ENCODE results near the gene C7orf33. TPM values are rescaled to one million over a fixed set of nuclear protein-coding genes. Genes with fewer than 3 reads are reported as not detected.
"Not testable (repeated sequence)": the region's sequence is repeated elsewhere in the genome, so short reads cannot be mapped to it uniquely, and the experiment has no call there.

The C7orf33 gene
- total RNA-seq, 1 donor = not detected

DNA sequence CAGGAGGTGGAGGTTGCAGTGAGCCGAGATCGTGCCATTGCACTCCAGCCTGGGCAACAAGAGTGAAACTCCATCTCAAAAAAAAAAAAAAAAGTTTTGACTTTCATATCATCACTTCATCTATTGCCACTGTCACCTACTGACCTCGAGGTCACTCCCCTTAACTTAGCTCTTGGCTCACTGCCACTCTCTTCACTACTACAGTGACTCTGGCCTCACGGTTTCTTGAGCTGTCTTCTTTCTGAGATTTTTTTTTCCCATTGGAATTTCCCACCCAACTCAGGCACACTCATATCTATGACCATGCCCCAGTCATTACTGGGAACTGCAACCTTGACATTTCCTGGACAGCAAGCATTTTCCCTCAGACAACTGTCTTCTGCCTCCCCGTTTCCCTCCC lies 42.6 kb upstream of the C7orf33 start:
- TF ChIP-seq, protein P1, sequence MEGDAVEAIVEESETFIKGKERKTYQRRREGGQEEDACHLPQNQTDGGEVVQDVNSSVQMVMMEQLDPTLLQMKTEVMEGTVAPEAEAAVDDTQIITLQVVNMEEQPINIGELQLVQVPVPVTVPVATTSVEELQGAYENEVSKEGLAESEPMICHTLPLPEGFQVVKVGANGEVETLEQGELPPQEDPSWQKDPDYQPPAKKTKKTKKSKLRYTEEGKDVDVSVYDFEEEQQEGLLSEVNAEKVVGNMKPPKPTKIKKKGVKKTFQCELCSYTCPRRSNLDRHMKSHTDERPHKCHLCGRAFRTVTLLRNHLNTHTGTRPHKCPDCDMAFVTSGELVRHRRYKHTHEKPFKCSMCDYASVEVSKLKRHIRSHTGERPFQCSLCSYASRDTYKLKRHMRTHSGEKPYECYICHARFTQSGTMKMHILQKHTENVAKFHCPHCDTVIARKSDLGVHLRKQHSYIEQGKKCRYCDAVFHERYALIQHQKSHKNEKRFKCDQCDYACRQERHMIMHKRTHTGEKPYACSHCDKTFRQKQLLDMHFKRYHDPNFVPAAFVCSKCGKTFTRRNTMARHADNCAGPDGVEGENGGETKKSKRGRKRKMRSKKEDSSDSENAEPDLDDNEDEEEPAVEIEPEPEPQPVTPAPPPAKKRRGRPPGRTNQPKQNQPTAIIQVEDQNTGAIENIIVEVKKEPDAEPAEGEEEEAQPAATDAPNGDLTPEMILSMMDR (IDR thresholded peaks at IDR 0.05; ENCODE audit: insufficient read depth, low read length) = no peak
- no peak for DNase-seq (ENCODE audit: low read depth)
- no peak overlapping the region for H3K4me3 ChIP-seq (ENCODE audit: low read depth, low read length)

DNA sequence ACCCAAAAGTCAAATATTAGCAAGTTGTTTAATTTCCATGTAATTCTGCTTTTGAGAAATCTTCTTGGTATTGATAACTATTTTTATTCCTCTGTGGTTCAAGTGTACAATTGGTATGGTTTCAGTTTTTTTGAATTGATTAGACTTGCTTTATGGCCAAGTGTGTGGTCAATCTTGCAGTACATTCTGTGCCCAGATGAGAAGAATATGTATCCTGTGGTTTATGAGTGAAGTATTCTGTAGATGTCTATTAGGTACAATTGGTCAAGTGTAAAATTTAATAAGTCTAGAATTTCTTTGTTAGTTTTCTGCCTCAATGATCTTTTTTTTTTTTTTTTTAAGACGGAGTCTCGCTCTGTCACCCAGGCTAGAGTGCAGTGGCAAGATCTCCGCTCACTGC lies 36.6 kb upstream of the C7orf33 start:
- H3K4me3 ChIP-seq (ENCODE audit: low read depth, low read length) = no peak overlapping the region
- TF ChIP-seq, protein P1 (IDR thresholded peaks at IDR 0.05; ENCODE audit: insufficient read depth, low read length) = no peak
- no peak for DNase-seq (ENCODE audit: low read depth)

DNA sequence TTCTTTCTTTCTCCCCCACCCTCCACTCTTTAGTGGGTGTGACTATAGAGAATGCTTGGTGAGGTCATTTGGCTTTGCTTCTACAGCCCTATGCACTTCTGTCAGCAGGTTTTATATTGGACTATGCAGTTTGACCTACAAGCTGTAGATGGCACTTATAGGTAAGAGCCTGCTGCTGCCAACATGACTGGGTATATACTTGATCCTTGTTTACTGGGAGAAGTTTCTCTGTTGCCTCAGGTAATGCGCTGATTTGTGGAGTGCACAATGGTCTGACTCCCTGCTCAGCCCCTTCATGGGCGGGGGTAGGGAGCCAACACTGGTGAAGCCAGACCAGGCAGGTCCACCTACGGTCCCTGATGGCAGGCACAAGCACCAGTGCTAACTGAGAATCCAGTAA lies 33.7 kb upstream of the C7orf33 start:
- no peak for DNase-seq (ENCODE audit: low read depth)
- TF ChIP-seq, protein P1 (IDR thresholded peaks at IDR 0.05; ENCODE audit: insufficient read depth, low read length) = no peak
- H3K4me3 ChIP-seq (ENCODE audit: low read depth, low read length) = no peak overlapping the region

DNA sequence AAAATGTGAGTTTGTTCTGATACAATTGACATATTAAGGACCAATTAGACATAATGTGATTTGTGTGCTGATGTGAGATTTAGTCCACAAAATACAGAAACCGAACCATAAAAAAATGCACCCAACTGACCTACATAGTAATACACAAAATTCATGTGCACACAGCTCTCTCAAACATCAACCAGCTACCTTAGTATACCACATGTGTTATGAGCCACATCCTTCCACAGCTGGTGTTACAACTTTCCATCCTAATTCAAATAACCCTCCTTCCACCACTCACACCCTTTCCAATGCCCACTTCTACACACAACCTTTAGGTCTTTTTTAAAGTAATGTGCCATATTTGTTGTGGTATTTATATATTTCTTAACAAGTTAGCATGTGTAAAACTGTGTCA lies 31.7 kb upstream of the C7orf33 start:
- no peak for DNase-seq (ENCODE audit: low read depth)
- H3K4me3 ChIP-seq (ENCODE audit: low read depth, low read length) = no peak overlapping the region
- TF ChIP-seq, protein P1 (IDR thresholded peaks at IDR 0.05; ENCODE audit: insufficient read depth, low read length) = no peak

DNA sequence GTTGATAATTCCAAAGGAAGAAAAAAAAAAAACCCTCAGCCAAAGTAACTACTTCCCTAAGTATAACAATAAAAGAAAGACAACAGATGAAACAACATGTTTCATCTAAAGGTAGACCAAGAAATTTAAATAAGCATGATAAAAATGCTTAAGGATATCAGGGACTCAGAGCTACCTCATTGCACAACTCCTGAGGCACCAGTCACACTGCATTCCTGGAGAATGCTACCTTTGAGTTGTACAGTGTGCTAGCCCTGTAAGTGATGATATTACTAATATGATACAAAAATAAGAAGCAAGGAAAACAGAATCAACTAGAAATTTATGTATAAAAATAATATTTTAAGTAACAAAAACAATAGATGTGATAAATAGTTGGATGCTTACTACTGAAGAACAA lies 29.5 kb upstream of the C7orf33 start:
- TF ChIP-seq, protein P1 (IDR thresholded peaks at IDR 0.05; ENCODE audit: insufficient read depth, low read length) = no peak
- H3K4me3 ChIP-seq (ENCODE audit: low read depth, low read length) = no peak overlapping the region
- DNase-seq (ENCODE audit: low read depth) = no peak

DNA sequence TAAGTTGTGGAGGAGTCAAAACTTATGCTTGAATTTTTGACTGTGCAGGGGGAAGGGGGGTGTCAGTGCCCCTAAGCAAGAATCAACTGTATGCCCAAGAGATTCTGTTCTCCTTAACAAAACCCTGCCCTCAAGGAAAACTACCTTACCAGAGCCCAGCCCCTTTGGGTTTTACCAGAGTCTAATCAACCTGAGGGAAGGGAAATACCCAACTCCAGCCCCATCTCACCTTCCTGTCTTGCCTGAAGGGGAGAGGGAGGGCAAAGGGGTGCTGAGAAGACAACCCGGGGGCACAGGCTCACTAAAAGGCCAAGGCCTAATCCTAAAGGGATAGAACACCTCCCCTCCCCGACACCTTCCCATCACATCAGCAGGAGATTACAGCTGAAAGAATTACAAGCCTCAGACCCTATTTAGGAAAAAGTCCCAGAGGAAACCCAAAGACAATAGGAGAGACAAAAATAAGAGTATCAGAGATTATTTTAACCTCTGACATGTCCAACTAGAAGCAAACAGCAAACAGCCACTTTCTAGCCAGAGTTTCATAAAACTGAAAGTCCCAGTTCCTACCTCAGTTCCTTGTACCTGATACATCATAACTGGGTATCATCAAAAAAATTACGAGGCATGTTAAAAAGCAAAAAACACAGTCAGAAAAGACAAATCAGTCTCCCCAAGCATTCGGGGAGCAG lies 26.8 kb upstream of the C7orf33 start:
- H3K4me3 ChIP-seq (ENCODE audit: low read depth, low read length) = no peak overlapping the region
- TF ChIP-seq, protein P1 (IDR thresholded peaks at IDR 0.05; ENCODE audit: insufficient read depth, low read length) = no peak
- DNase-seq (ENCODE audit: low read depth) = no peak

DNA sequence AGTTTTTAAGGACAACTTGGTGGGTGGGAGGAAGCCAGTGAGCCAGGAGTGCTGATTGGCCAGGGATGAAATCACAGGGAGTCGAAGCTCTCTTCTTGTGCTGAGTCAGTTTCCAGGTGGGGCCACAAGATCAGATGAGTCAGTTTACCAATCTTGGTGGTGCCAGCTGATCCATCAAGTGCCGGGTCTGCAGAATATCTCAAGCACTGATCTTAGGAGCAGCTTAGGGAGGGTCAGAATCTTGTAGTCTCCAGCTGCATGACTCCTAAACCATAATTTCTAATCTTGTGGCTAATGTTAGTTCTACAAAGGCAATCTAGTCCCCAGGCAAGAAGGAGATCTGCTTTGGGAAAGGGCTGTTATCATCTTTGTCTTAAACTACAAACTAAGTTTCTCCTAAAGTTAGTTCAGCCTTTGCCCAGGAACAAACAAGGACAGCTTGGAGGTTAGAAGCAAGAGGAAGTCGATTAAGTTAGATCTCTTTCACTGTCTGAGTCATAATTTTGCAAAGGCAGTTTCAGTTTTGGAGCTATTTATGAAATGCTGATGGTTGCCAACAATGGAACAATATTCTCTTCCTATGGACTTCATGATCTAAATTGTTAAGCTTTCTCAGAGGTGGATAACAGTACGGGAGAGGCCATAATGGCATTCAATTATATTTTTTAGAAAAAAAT lies 26.2 kb upstream of the C7orf33 start:
- peak; percentile 75 for DNase-seq (ENCODE audit: low read depth)
- H3K4me3 ChIP-seq (ENCODE audit: low read depth, low read length) = not testable (repeated sequence)
